PC-3 (cell line): Measurements from ENCODE around the gene IL1B. TPM values are rescaled to one million over a fixed set of nuclear protein-coding genes. Genes with fewer than 3 reads are reported as not detected.

Source experiments
- ATAC-seq: fragments of 200-7000 bp; cut with Tn5 transposase; 2 replicates; pipeline ENCODE4 v1.9.1; 2020; ENCODE audit warnings: mild to moderate bottlenecking, moderate library complexity
- BruUV-seq: library from RNA; stranded (reverse); fragments of 400-500 nt; replicated peaks from 2 replicates; lab custom pipeline; 2021; lab: Mats Ljungman, UMichigan
- CTCF ChIA-PET: fragments of 300-600 bp; sonication (Branson Sonifier 250); formaldehyde crosslinking; loops from one replicate; lab custom pipeline; 2022; ENCODE audit warnings: antibody characterized with exemption; lab: Charles Lee
- POLR2A ChIA-PET: fragments of 300-600 bp; sonication (Branson Sonifier 250); formaldehyde crosslinking; loops from one replicate; lab custom pipeline; 2022; ENCODE audit warnings: antibody characterized with exemption; ENCODE audit not compliant: unreplicated experiment; lab: Charles Lee
- DNase-seq: peaks from one replicate; pipeline ENCODE4 v3.0.0-alpha.2; 2015
- H2AFZ ChIP-seq: fragments of 300-600 bp; sonication (generic); 2 replicates; pipeline ENCODE4 v1.6.0; 2016; ENCODE audit warnings: antibody characterized with exemption, low read length
- H3F3A ChIP-seq: fragments of 300-600 bp; sonication (generic); one replicate; pipeline ENCODE4 v1.6.0; 2017; ENCODE audit warnings: antibody characterized with exemption, low read length, control low read depth, mild to moderate bottlenecking; ENCODE audit not compliant: unreplicated experiment
- H3K27ac ChIP-seq: fragments of 300-600 bp; sonication (generic); 2 replicates; pipeline ENCODE4 v1.5.1; 2016; ENCODE audit warnings: mild to moderate bottlenecking, low read length
- H3K27me3 ChIP-seq: fragments of 300-600 bp; sonication (generic); 2 replicates; pipeline ENCODE4 v1.6.1; 2016; ENCODE audit warnings: low read length, mixed read lengths
- H3K36me3 ChIP-seq: fragments of 300-600 bp; sonication (generic); 2 replicates; pipeline ENCODE4 v1.6.1; 2016; ENCODE audit warnings: low read depth, mixed run types, low read length, mixed read lengths
- H3K4me1 ChIP-seq: fragments of 300-600 bp; sonication (generic); 2 replicates; pipeline ENCODE4 v1.5.1; 2016; ENCODE audit warnings: low read length; ENCODE audit not compliant: insufficient read depth
- H3K4me2 ChIP-seq: fragments of 300-600 bp; sonication (generic); 2 replicates; pipeline ENCODE4 v1.6.0; 2016; ENCODE audit warnings: low read length
- H3K4me3 ChIP-seq: fragments of 300-600 bp; sonication (generic); 2 replicates; pipeline ENCODE4 v1.5.1; 2016; ENCODE audit warnings: mild to moderate bottlenecking, low read length, mixed read lengths
- H3K79me2 ChIP-seq: fragments of 300-600 bp; sonication (generic); 2 replicates; pipeline ENCODE4 v1.6.1; 2017; ENCODE audit warnings: low read length, mixed read lengths
- H3K9ac ChIP-seq: fragments of 300-600 bp; sonication (generic); 2 replicates; pipeline ENCODE4 v1.6.0; 2016; ENCODE audit warnings: mild to moderate bottlenecking, low read length
- H3K9me2 ChIP-seq: fragments of 300-600 bp; sonication (generic); replicated peaks from 2 replicates; pipeline ENCODE4 v1.6.1; 2016; ENCODE audit warnings: mixed run types, low read length, mixed read lengths
- H3K9me3 ChIP-seq: fragments of 300-600 bp; sonication (generic); 2 replicates; pipeline ENCODE4 v1.6.1; 2016; ENCODE audit warnings: low read length, mixed read lengths
- H4K20me1 ChIP-seq: fragments of 300-600 bp; sonication (generic); 2 replicates; pipeline ENCODE4 v1.6.1; 2016; ENCODE audit warnings: low read length, mixed read lengths
- CTCF ChIP-seq: fragments of 300-600 bp; sonication (generic); conservative IDR thresholded peaks from 2 replicates; pipeline ENCODE4 v1.5.1; 2017; ENCODE audit warnings: antibody characterized with exemption, low read depth, mild to moderate bottlenecking, low read length
- EZH2 ChIP-seq: fragments of 300-600 bp; sonication (generic); IDR thresholded peaks from one replicate; pipeline ENCODE4 v1.6.1; 2017; ENCODE audit warnings: antibody characterized with exemption, mild to moderate bottlenecking, low read length; ENCODE audit not compliant: unreplicated experiment
- EZH2phosphoT487 ChIP-seq: fragments of 300-600 bp; sonication (generic); IDR thresholded peaks from 2 replicates; pipeline ENCODE4 v1.6.1; 2018; ENCODE audit warnings: mild to moderate bottlenecking, antibody characterized with exemption, low read length, borderline replicate concordance
- intact Hi-C: fragments of 100-400 bp; cut with micrococcal nuclease; formaldehyde crosslinking; loops from 2 replicates; pipeline ENCODE4 v1.9.0; 2023
- total RNA-seq: library from RNA; depleted of rRNA; stranded (reverse); fragments of >200 nt; gene quantifications from 2 replicates; pipeline ENCODE4 v1.2.3, GENCODE V29; 2014

The IL1B gene
- total RNA-seq, 1 experiment from 2014 or later = 67.5 TPM

GRCh38 chr2:112807233-112807807 lies 29.3 kb downstream of the IL1B start:
- Histone ChIP-seq H4K20me1 (no peaks in the 10 kb centered on the region), H3K27ac (no peak overlapping the region), H3K4me1 (peaks cover 38% of the 10 kb centered on the region), H3K79me2 (no peaks in the 10 kb centered on the region), H3K27me3 (no peaks in the 10 kb centered on the region), H3K9me3 (no peaks in the 10 kb centered on the region), H3K4me3 (no peak overlapping the region), H3K9me2 (no peaks in the 10 kb centered on the region), H2AFZ (no peak overlapping the region), H3K9ac (no peak overlapping the region), H3K36me3 (no peaks in the 10 kb centered on the region), H3K4me2 (no peak overlapping the region), H3F3A (no peaks in the 10 kb centered on the region)
- intact Hi-C loops = no loop called here
- BruUV-seq = no TSS peak
- POLR2A ChIA-PET = no interaction called here
- no peak for DNase-seq
- CTCF ChIA-PET = no interaction called here
- TF ChIP-seq EZH2phosphoT487 (no peak), EZH2 (no peak), CTCF (no peak; the same call in 1 of the 2 replicates)
- ATAC-seq = no peak

DNA sequence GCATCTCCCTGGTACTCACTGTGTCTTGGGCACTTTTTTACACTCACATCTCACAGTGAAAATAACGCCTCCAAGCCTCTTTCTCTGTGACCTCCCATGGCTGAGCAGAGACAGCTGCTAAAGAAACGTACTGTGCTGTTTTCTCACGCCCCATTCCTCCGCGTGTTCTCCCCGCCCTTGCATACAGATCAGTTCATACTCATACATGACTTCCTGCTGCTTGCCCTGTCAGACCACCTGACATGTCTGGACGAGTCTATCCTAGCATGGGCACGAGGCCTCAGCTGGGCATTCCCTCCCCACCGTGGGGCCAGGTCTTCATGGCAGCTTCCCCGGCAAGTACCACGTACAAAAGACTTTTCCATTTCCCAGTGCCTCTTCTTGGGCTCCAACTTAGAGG lies 31.0 kb downstream of the IL1B start:
- ATAC-seq = no peak
- no peak overlapping the region for H3K4me3 ChIP-seq
- intact Hi-C loops = loop anchor here (2.0 kb wide), 1 partner anchor 31 kb away; the partner anchor contains the start of gene IL1B
- TF ChIP-seq CTCF = no peak
- no peak for TF ChIP-seq EZH2
- TF ChIP-seq EZH2phosphoT487 = no peak
- peaks cover 26% of the 10 kb centered on the region for H3K4me1 ChIP-seq
- H3K9ac ChIP-seq = no peak overlapping the region
- H3F3A ChIP-seq = no peaks in the 10 kb centered on the region
- H4K20me1 ChIP-seq = no peaks in the 10 kb centered on the region
- H3K36me3 ChIP-seq = no peaks in the 10 kb centered on the region
- DNase-seq = no peak
- BruUV-seq = no TSS peak
- CTCF ChIA-PET = no interaction called here
- H3K27me3 ChIP-seq = no peaks in the 10 kb centered on the region
- no peaks in the 10 kb centered on the region for H3K79me2 ChIP-seq
- no peak overlapping the region for H3K4me2 ChIP-seq
- no peak overlapping the region for H2AFZ ChIP-seq
- POLR2A ChIA-PET = no interaction called here
- no peaks in the 10 kb centered on the region for H3K9me2 ChIP-seq
- H3K9me3 ChIP-seq = no peaks in the 10 kb centered on the region
- 0 out of 2 replicates have a peak overlapping the region, but pooled peaks have one; percentile 93 for H3K27ac ChIP-seq

DNA sequence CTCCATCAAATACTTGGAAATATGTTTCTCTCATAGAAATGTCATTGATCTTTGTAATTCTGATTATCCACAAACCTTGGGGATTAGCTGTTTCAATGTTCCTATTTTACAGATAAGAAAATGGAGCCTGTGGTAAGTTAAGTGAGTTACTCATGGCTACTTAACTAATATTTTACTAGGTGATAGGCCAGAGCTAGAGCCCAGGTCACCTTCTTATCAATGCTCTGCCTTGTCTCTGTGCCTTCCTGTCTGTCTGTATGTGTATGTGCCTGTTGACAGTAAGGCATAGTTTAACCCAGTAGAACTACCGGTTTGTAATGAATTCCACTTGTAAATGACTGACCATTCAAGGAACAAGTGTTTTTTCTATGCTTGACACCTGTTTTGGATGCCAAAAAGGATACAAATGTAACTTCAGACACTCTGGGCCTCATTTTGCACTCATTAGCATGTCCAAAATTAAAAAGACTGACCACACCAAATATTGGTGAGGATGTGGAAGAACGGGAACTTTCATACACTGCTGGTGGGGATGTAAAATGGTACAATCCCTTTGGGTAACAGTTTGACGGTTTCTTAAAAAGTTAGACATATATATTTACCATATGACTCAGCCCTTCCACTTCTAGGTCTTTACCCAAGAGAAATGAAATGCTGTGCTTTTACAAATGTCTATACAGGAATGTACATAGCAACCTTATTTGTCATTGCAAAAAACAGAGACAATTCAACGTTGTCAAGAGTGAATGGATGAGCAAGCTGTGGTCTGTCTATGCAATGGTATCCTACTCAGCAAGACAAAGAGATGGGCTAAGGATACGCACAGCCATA lies 32.7 kb downstream of the IL1B start:
- POLR2A ChIA-PET = no interaction called here
- no peaks in the 10 kb centered on the region for H3K79me2 ChIP-seq

More for the DNA sequence above, 32.7 kb downstream of the IL1B start:
- DNase-seq (peak; percentile 96), ATAC-seq (peak; percentile 98)
- Histone ChIP-seq H3K9ac (peak overlapping the region; percentile 53), H3K36me3 (no peaks in the 10 kb centered on the region), H3F3A (no peaks in the 10 kb centered on the region), H3K27ac (peak overlapping the region; percentile 93), H3K4me1 (peaks cover 26% of the 10 kb centered on the region), H3K4me2 (peak overlapping the region; percentile 67), H3K27me3 (no peaks in the 10 kb centered on the region), H3K4me3 (peak overlapping the region; percentile 19; the same call in 1 of the 2 replicates), H3K9me3 (no peaks in the 10 kb centered on the region), H4K20me1 (no peaks in the 10 kb centered on the region), H3K9me2 (no peaks in the 10 kb centered on the region), H2AFZ (peak overlapping the region; percentile 46; the same call in 1 of the 2 replicates)
- intact Hi-C loops = loop anchor here (1.0 to 2.0 kb wide), 3 partner anchors 33 to 77 kb away; partner anchors contain the start of gene IL1B
- TF ChIP-seq EZH2phosphoT487 (no peak), EZH2 (no peak), CTCF (no peak)
- CTCF ChIA-PET = no interaction called here
- BruUV-seq = no TSS peak
